Activated CD4-positive, alpha-beta T cell treated with anti-CD3 and anti-CD28 coated beads, Interleukin-2, amount 10 ng/mL, durations not matched to agents 24 days and 14 days (primary cell): ENCODE results near the gene KRT222. TPM values are rescaled to one million over a fixed set of nuclear protein-coding genes. Genes with fewer than 3 reads are reported as not detected.

Experiments
- DNase-seq: peaks from one replicate; pipeline ENCODE4 v3.0.0; 2022
- H3K27ac Mint-ChIP-seq: one replicate; pipeline ENCODE4 v1.8.0; 2022; ENCODE audit warnings: mild to moderate bottlenecking, mixed read lengths
- H3K27me3 Mint-ChIP-seq: one replicate; pipeline ENCODE4 v1.8.0; 2022; ENCODE audit warnings: mixed read lengths
- H3K36me3 Mint-ChIP-seq: one replicate; pipeline ENCODE4 v1.8.0; 2022; ENCODE audit warnings: low read depth, mild to moderate bottlenecking, mixed read lengths
- H3K4me1 Mint-ChIP-seq: one replicate; pipeline ENCODE4 v1.8.0; 2021; ENCODE audit warnings: mixed read lengths
- H3K4me3 Mint-ChIP-seq: one replicate; pipeline ENCODE4 v1.8.0; 2022; ENCODE audit warnings: mild to moderate bottlenecking, moderate library complexity, mixed read lengths
- H3K9me3 Mint-ChIP-seq: one replicate; pipeline ENCODE4 v1.8.0; 2021; ENCODE audit warnings: mixed read lengths
- intact Hi-C: fragments of 100-400 bp; cut with micrococcal nuclease; formaldehyde crosslinking; loops from one replicate; pipeline ENCODE4 v1.15.1; 2023
- total RNA-seq: library from RNA; stranded (reverse); gene quantifications from 2 replicates; pipeline ENCODE4 v1.2.3, GENCODE V29; 2022

The KRT222 gene
- total RNA-seq, 1 donor from 2014 or later, result not detected

GRCh38 chr17:40680998-40681397 is 16.0 kb upstream of the KRT222 start:
- intact Hi-C loops, result no loop called here
- H3K9me3 Mint-ChIP-seq, result no peaks in the 10 kb centered on the region
- H3K36me3 Mint-ChIP-seq, result no peaks in the 10 kb centered on the region
- H3K27ac Mint-ChIP-seq, result no peak overlapping the region
- H3K4me3 Mint-ChIP-seq, result no peak overlapping the region
- peaks cover 41% of the 10 kb centered on the region for H3K27me3 Mint-ChIP-seq
- DNase-seq, result no peak
- no peaks in the 10 kb centered on the region for H3K4me1 Mint-ChIP-seq

- H3K27me3 Mint-ChIP-seq, result peaks cover 49% of the 10 kb centered on the region
Measured at GRCh38 chr17:40679523-40679907, 14.5 kb upstream of the KRT222 start.

DNA sequence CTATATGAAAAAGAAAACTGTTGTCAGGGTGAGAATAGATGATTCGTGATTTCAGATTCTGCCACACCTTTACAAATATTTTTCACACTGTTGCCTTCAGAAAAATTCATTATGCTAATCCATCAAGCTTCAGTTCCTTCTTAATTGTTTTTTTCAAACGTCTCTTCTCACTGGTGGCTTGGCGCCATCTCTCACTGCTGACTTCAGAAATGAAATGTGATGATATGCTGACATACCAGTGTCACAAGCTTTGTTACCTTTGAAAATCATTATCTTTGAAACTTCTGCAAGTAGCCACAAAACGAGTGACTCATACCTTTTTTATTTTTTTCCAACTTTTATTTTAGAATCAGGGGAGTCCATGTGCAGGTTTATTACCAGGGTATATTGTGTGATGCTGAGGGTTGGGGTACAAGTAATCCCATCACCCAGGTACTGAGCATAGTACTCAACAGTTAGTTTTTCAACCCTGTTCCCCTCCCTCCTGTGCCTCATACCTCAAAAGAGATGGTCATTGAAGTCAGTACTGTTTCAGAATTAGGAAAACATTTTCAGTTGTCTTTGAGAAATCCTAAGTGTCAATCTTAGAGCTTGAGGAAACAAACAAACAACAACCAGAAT is 14.0 kb upstream of the KRT222 start:
- H3K4me3 Mint-ChIP-seq, result no peak overlapping the region
- DNase-seq, result no peak
- intact Hi-C loops, result no loop called here
- no peaks in the 10 kb centered on the region for H3K36me3 Mint-ChIP-seq
- H3K27me3 Mint-ChIP-seq, result peaks cover 53% of the 10 kb centered on the region
- no peak overlapping the region for H3K27ac Mint-ChIP-seq
- no peaks in the 10 kb centered on the region for H3K9me3 Mint-ChIP-seq
- H3K4me1 Mint-ChIP-seq, result no peaks in the 10 kb centered on the region

More at GRCh38 chr17:40679523-40679907, 14.5 kb upstream of the KRT222 start:
- Mint-ChIP-seq H3K4me3 (no peak overlapping the region), H3K36me3 (no peaks in the 10 kb centered on the region), H3K9me3 (no peaks in the 10 kb centered on the region), H3K27ac (no peak overlapping the region), H3K4me1 (no peaks in the 10 kb centered on the region)
- intact Hi-C loops, result no loop called here
- DNase-seq, result no peak

- intact Hi-C loops, result no loop called here
- DNase-seq, result no peak
- no peaks in the 10 kb centered on the region for H3K4me1 Mint-ChIP-seq
- H3K27me3 Mint-ChIP-seq, result peaks cover 55% of the 10 kb centered on the region
- no peak overlapping the region for H3K4me3 Mint-ChIP-seq
- H3K27ac Mint-ChIP-seq, result no peak overlapping the region
- no peaks in the 10 kb centered on the region for H3K9me3 Mint-ChIP-seq
- H3K36me3 Mint-ChIP-seq, result no peaks in the 10 kb centered on the region
Measured at GRCh38 chr17:40675905-40676304, 10.9 kb upstream of the KRT222 start.

- Mint-ChIP-seq H3K36me3 (no peaks in the 10 kb centered on the region), H3K4me3 (no peak overlapping the region), H3K27me3 (peaks cover 56% of the 10 kb centered on the region), H3K27ac (no peak overlapping the region), H3K4me1 (no peaks in the 10 kb centered on the region), H3K9me3 (no peaks in the 10 kb centered on the region)
- intact Hi-C loops, result no loop called here
- DNase-seq, result no peak
Measured at GRCh38 chr17:40672654-40673053, 7.7 kb upstream of the KRT222 start.

GRCh38 chr17:40671282-40671681 is 6.3 kb upstream of the KRT222 start:
- Mint-ChIP-seq H3K36me3 (no peaks in the 10 kb centered on the region), H3K27ac (no peak overlapping the region), H3K9me3 (no peaks in the 10 kb centered on the region), H3K4me1 (no peaks in the 10 kb centered on the region), H3K27me3 (peaks cover 50% of the 10 kb centered on the region), H3K4me3 (no peak overlapping the region)
- intact Hi-C loops, result no loop called here
- no peak for DNase-seq

DNA sequence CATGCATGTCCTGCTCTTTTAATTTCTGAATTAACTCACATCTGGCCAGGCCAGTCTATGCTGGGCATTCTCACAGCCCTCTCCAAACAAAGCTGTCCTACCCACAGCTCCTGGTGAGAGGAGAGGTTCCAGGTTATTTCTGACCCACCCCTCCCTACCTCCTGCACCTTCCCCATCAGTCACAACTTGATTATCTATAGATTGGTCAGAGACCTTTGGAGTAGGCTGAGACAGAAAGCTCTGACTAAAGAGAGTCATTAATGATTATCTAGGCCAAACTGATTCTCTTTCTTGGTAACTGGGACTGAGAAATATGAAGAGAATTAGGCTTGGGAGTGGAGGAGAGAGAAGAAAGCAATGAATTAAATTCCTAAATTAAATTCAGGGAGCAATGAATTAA is 1.4 kb upstream of the KRT222 start:
- Mint-ChIP-seq H3K27ac (no peak overlapping the region), H3K4me1 (peaks cover 5% of the 10 kb centered on the region), H3K4me3 (no peak overlapping the region), H3K27me3 (peaks cover 49% of the 10 kb centered on the region), H3K36me3 (peaks cover 2% of the 10 kb centered on the region), H3K9me3 (no peaks in the 10 kb centered on the region)
- intact Hi-C loops, result no loop called here
- DNase-seq, result no peak

GRCh38 chr17:40663252-40663651 is 1.7 kb downstream of the KRT222 start:
- Mint-ChIP-seq H3K36me3 (peaks cover 2% of the 10 kb centered on the region), H3K9me3 (no peaks in the 10 kb centered on the region), H3K4me3 (no peak overlapping the region), H3K4me1 (peaks cover 10% of the 10 kb centered on the region), H3K27ac (no peak overlapping the region), H3K27me3 (peaks cover 41% of the 10 kb centered on the region)
- DNase-seq, result no peak
- intact Hi-C loops, result no loop called here

DNA sequence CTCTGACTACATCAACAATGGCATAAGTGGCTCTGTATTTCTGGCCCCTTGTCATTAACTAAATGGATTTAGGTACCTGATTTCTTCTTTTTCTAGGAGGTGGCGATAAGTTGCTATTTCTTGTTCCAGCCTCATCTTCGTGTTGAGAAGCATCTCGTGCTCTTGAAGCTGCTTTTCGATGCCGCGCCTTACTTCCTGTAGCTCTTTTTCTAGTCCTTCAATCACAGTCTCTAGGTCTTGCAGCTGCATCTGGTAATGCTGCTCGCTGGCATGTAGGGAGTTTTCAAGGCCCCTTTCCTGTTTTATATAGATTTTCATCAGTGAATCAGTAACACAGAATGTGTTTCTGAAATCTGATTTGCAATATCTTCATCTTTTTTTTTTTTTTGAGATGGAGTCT is 5.1 kb downstream of the KRT222 start:
- Mint-ChIP-seq H3K4me1 (peaks cover 8% of the 10 kb centered on the region), H3K27ac (no peak overlapping the region), H3K36me3 (peaks cover 2% of the 10 kb centered on the region), H3K4me3 (no peak overlapping the region), H3K27me3 (peaks cover 41% of the 10 kb centered on the region), H3K9me3 (no peaks in the 10 kb centered on the region)
- intact Hi-C loops, result no loop called here
- no peak for DNase-seq

DNA sequence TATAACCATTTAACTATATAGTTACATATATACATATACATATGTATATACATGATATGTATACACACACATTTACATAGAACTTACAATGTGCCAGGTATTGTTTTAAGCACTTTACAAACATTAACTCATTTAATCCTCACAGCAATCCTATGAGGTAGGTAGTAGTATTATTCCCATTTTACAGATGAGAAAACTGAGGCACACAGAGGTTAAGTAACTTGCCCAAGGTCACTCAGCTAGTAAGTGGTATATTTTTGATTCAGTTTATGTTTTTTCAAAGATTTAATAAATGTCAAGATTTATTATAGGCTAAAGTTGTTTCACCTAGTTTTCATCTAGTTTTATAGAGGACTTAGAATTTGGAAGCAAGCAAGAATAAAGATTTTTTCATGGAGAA is 6.6 kb downstream of the KRT222 start:
- H3K27me3 Mint-ChIP-seq, result peaks cover 36% of the 10 kb centered on the region
- no peaks in the 10 kb centered on the region for H3K9me3 Mint-ChIP-seq
- peaks cover 5% of the 10 kb centered on the region for H3K4me1 Mint-ChIP-seq
- DNase-seq, result no peak
- intact Hi-C loops, result no loop called here
- no peak overlapping the region for H3K4me3 Mint-ChIP-seq
- H3K27ac Mint-ChIP-seq, result no peak overlapping the region
- no peaks in the 10 kb centered on the region for H3K36me3 Mint-ChIP-seq

GRCh38 chr17:40651939-40652338 is 13.0 kb downstream of the KRT222 start:
- intact Hi-C loops, result no loop called here
- no peaks in the 10 kb centered on the region for H3K9me3 Mint-ChIP-seq

DNA sequence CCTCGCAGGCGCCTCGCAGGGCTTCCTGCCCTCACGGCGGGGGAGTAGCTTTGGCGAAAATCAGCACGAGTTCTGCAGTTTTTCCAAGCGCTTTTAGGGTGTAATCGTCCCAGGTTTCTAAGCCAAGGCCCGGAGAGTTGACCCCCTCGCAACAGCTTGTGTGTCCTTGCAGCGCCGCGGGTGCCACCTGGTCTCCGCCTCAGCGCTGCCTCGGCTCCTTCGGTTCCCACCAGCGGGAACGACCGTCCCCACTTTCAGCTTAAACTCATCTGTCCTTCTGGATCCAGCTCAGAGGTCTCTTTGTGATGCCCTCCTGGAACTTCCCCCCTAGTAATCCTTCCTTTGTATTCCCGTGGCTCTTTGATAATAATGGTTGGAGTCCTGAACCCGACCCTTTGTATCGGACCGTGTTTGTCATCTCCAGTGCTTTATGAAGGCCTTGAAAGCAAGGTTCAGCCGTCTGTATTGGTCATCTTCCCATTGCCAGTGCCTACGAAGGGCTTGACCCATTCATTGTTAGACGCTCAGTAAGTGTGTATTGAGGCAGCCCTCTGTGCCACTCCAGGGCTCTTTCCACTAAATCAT is 16.5 kb downstream of the KRT222 start:
- Mint-ChIP-seq H3K4me3 (peak overlapping the region; percentile 93), H3K36me3 (peaks cover 23% of the 10 kb centered on the region), H3K4me1 (peaks cover 27% of the 10 kb centered on the region), H3K27me3 (no peaks in the 10 kb centered on the region), H3K27ac (peak overlapping the region; percentile 95), H3K9me3 (no peaks in the 10 kb centered on the region)
- intact Hi-C loops, result loop anchor here (2.0 to 5.0 kb wide), 2 partner anchors 28 to 1019 kb away; no protein-coding TSS in a partner anchor
- no peak for DNase-seq

More at GRCh38 chr17:40651939-40652338, 13.0 kb downstream of the KRT222 start:
- Mint-ChIP-seq H3K27me3 (peaks cover 9% of the 10 kb centered on the region), H3K4me1 (peaks cover 7% of the 10 kb centered on the region), H3K27ac (no peak overlapping the region), H3K4me3 (no peak overlapping the region), H3K36me3 (peaks cover 6% of the 10 kb centered on the region)
- DNase-seq, result no peak

DNA sequence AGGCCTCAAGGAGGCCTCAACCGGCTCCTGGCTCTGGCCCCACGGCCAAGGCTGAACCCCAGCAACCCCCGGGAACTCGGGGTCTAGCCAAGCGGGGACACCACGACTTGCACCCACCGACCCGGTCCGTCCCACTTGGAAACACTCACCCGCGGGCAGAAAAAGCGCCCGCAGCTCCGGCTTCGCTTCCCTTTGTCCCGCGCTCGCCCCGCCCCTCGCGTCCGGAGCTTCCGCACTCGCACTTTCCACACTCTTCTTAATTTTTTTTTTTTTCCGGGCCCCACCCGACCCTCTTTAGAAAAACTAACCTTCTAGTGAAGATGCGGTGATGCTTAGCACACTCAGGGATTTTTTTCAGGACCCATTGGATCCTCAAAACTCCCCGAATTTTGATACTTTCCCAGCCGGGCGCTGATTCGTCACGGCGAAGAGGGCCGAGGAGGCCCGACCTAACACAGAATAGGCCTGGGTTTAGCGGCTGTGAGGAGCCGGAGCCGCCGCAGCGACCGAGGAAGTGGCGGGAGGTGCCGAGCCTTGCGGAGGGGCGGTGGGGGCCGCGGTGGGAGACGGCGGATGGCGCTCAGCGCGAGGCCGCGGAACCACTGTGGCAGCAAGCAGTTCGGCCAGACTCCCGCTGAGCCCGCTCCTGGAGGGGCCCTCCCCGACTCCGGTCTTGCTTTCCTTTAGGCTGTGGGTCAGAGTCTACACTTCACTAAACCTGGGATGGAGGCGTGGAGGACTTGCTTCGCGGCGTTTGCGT is 17.2 kb downstream of the KRT222 start, which contains the start of gene SMARCE1:
SMARCE1 (minus strand) TSS at position 195 of the 760 bp plus-strand sequence. CDS start 2,016 bp downstream, outside the sequence.
- intact Hi-C loops, result loop anchor here (2.0 to 5.0 kb wide), 2 partner anchors 27 to 1019 kb away; no protein-coding TSS in a partner anchor
- Mint-ChIP-seq H3K4me1 (peaks cover 30% of the 10 kb centered on the region), H3K4me3 (peak within 1 kb of the TSS; percentile 93), H3K27me3 (no peaks in the 10 kb centered on the region), H3K36me3 (peaks cover 27% of the 10 kb centered on the region), H3K9me3 (no peaks in the 10 kb centered on the region), H3K27ac (peak within 1 kb of the TSS; percentile 95)
- peak; percentile 92 for DNase-seq
